AG10803 (cell line): ENCODE results near the gene PODXL.
"Not testable (repeated sequence)": the region's sequence is repeated elsewhere in the genome, so short reads cannot be mapped to it uniquely, and the experiment has no call there.

Experiments used
- DNase-seq: peaks from one replicate; pipeline ENCODE4 v3.0.0; 2010; ENCODE audit warnings: low read depth
- H3K4me3 ChIP-seq: 2 replicates; pipeline ENCODE4 v1.5.1; 2011; ENCODE audit warnings: mild to moderate bottlenecking, low read length, control low read depth
- TF ChIP-seq, protein P1 (sequence below): conservative IDR thresholded peaks from 2 replicates; pipeline ENCODE4 v1.5.1; 2011; ENCODE audit warnings: mild to moderate bottlenecking, low read length, control low read depth, inconsistent platforms

The PODXL gene

DNA sequence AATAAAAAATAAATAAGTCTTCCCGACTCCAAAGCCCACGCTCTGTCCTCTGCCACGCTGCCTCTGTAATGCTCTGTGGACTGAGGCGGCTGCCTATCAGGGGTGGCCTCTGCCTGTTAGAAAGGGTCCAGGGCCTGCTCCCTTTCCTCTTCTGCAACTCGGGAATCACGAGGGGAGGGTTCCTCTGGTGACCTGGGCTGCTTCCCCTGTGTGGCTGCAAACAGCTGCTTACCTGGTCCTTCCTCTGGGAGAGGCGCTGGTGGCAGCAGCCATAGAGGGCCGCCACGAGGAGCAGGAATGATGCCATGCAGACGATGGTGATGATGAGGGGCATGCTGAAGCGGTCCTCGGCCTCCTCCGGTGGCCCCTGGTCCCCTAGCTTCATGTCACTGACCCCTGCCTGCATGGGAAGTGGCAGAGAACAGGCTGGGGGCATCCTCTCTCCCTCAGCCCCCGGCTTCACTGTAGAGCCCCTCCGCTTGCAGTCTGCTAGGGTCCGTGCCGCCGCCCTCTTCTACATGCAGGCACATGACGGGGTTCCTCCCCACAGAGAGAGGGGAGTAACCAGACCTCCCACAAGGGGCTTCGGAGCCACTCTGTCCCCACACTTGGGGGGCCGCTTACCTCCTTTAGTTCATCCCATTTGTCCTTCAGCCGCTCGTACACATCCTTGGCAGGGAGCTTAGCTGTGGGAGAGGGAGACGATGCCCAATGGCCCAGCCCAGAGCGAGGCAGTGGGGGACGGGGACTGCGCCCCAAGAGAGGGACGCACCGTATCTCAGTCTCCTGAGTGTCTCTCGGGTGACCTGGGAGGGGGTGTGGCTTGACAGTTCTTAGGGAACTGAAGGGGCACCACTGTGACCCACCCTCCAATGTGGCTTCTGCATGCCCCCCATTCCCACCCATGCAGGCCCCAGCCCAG, 50.5 kb downstream of the PODXL start:
- no peak overlapping the region for H3K4me3 ChIP-seq
- DNase-seq, result no peak
- TF ChIP-seq, protein P1, sequence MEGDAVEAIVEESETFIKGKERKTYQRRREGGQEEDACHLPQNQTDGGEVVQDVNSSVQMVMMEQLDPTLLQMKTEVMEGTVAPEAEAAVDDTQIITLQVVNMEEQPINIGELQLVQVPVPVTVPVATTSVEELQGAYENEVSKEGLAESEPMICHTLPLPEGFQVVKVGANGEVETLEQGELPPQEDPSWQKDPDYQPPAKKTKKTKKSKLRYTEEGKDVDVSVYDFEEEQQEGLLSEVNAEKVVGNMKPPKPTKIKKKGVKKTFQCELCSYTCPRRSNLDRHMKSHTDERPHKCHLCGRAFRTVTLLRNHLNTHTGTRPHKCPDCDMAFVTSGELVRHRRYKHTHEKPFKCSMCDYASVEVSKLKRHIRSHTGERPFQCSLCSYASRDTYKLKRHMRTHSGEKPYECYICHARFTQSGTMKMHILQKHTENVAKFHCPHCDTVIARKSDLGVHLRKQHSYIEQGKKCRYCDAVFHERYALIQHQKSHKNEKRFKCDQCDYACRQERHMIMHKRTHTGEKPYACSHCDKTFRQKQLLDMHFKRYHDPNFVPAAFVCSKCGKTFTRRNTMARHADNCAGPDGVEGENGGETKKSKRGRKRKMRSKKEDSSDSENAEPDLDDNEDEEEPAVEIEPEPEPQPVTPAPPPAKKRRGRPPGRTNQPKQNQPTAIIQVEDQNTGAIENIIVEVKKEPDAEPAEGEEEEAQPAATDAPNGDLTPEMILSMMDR, result no peak

GRCh38 chr7:131505037-131505620, 51.3 kb downstream of the PODXL start:
- H3K4me3 ChIP-seq, DNase-seq: not testable (repeated sequence)

- DNase-seq, result no peak
Observed at GRCh38 chr7:131504157-131504899, 52.1 kb downstream of the PODXL start.

GRCh38 chr7:131503639-131504038, 52.8 kb downstream of the PODXL start:
- DNase-seq, result no peak
- TF ChIP-seq, protein P1, result no peak

More at GRCh38 chr7:131504157-131504899, 52.1 kb downstream of the PODXL start:
- TF ChIP-seq, protein P1, result no peak
- H3K4me3 ChIP-seq, result no peak overlapping the region

DNA sequence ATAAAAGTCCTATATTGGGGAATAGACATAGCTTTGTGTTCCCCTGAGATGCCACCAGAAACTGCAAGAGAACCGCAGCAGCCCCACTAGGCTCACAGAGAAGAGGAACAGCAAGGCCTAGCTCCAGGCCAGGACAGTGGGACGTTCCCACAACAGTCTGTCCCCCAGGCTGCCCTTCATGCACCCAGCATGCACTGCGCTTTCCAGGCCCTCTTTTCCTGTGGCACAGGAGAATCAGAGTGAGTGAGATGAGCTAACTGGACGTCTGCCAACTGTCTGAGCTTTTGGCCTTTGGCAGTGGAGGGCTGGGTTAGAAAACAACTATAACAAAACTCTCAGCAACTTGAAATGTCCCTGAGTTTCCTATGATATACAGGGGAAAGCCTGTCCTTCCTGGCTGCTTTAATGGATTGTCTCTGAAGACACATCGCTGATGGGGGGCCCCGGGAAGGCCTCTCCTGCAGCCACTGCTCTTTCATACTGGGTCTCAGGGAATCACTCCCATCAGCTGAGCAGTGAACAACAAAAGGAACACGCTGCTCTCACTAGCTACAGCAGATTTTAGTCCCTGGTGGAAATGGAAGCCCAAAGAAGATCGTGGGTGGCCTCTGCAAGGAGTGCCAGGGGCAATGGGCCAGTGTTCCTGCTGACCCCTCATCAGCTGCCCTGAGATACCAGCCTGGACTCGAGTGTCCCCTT, 53.5 kb downstream of the PODXL start:
- TF ChIP-seq, protein P1, result no peak
- no peak overlapping the region for H3K4me3 ChIP-seq
- peak; percentile 51 for DNase-seq

More at GRCh38 chr7:131503639-131504038, 52.8 kb downstream of the PODXL start:
- H3K4me3 ChIP-seq, result no peak overlapping the region

DNA sequence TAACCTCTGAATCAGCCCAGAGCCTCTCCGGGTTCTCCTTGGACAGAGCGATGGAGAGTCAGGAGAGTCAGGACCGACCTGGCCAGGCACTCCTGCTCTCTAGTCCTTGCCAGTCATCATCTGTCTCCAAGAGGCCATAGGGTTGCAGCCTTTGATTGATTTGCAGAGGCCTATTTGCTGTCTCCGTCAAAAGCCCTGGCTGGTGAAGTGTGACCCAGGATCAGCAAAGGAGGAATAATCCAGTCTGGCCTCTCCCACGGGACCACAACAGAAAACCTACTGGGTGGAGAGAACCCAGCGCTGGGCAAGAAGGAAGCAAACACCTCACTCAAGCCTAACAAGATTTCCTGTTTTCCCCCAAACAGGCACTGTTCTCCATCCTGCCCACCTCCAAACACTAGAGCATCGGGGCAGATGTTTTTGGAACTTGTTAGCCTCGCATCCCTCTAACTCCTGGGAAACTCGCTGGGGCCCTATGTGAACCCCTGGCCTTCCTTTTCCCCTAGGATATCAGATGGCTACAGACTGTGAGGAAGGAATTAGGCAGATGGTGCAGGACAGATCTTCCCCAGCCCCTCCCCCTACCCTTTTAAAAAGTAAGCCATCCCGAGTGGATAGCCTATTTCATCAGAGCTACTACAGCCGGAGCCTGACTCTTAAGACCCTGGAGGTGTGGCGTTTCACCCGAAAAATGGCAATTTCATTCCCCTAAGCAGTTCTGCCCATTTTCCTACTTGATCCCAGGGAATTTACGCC, 54.3 kb downstream of the PODXL start:
- TF ChIP-seq, protein P1, result no peak
- no peak for DNase-seq
- H3K4me3 ChIP-seq, result no peak overlapping the region
